Measurements from ENCODE around the gene IMMP2L.
A peak's percentile ranks its signal among the peaks of the same experiment; 100 is the strongest.

Gene IMMP2L

DNA sequence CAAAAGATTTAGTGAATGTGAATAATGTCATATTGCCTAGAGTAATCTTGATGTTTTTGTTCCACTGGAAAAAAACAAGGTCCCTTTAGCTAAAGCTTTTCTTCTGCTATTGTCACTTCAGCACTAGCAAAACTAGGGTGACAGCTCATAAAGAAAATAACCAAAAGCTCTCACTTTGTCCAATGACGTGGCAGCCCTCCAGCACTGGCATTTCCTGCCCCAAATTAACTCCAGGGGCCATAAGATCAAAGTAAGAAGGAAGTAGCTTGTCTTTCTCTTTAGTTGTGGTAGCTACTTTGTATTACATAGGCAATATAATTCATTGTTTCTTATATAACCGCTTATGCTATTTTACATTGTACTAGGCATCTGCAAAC, 424.1 kb downstream of the IMMP2L start:
- DNase-seq = no peak

DNA sequence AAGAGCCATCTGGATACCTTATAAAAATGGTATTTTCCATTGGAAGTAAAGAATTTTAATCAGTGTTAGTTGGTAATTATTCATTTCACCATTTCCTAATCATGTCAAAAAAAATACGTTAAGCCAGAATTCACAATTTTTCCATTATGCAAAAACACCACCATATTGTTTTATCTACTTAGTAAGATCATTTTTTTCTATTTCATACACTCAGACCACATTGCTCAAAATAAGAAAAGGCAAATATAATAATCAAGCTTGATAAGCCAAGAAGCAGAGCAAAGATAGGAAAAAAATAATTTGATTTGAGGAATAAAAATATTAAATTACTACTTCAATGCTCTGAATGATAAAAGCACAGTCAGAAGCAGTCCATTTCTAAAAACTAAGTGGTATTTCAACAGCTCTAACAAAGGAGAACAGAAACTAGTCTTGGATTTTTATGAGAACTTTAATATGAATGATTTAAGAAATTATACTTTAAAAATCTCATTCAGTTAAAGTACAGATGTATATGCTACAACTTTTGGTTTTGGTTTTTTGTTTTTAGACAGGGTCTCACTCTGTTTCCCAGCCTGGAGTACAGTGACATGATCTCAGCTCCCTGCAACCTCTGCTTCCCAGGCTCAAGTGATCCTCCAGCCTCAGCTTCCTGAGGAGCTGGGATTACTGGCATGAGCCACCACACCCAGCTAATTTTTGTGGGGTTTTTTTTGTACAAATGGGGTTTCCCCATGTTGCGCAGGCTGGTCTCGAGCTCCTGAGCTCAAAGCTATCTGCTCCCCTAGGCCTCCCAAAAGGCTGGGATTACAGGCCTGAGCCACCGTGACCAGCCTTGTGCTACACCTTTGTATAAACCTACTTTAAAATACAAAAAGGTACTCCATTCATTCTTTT, 424.7 kb downstream of the IMMP2L start:
- DNase-seq = no peak

DNA sequence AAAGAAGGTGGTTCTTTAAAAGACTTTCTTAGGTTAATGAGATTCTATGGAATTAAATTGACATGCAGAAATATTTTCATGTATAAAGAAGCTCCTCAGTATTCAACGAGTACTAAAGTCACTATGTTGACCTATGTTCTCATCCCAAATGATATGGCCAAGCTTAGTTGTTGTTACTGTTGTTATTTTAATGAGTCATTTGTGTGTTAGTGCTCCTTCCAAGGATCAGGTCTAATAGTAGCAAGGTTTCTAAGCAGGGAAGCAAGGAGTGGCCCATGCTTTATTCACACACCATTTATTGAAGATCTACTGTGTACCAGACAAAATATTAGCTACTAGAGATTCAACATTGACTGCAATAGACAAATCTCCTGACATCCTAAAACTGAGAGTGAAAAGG, 429.5 kb downstream of the IMMP2L start:
- no peak for DNase-seq

DNA sequence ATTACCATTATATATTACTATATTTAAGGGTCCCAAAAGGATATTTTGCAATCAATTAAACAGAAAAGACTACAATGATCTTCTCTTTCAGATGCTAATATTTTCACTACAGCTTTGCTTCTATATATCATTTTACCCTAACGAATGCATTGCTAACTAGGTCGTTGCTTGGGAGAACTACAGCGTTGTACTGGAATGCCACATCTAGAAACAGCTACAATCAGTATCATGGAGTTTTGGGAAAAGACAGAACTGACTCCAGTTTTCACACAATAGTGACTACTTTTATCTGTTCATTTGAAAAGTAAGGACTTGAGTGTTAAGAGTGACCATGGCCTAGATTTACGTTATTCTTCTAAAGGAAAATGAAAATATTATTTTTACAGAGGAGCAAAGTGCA, 432.9 kb downstream of the IMMP2L start:
- DNase-seq = no peak

DNA sequence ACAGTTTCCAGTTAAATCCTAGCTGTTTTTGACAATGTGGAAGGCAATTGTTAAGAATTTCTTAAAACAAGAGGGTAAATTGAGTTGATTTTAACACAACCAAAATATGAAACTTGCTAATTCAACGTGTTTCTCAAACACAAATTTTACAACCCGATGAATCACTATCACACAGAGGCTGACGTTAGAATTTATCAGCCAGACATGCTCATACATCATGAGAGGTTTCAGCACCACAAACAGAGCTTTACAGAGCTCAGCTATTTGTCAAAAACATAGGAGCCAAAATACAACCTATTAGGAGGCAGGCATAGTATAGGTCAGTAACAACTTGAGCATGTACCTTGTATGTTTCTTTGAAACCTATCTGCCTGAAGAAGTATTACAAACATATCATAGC, 435.3 kb downstream of the IMMP2L start:
- DNase-seq = no peak

DNA sequence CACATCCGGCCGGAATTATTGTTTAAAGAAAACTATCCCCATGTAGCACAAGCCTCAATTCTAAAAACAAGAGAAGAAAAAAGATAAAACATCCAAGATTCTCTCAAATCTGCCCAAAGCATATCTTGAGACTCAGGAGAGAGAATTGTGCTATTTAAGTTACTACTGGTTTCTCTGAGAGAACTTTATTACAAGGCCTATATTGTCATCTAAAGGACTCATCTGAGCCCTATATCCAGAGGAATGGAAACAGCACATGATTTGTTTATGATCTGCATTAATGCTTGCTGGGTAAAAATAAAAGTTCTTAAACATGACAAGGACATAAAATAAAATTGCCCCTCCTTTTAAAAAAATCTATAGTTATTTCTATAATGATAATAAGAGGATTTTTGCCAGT, 446.3 kb downstream of the IMMP2L start:
- DNase-seq = no peak

DNA sequence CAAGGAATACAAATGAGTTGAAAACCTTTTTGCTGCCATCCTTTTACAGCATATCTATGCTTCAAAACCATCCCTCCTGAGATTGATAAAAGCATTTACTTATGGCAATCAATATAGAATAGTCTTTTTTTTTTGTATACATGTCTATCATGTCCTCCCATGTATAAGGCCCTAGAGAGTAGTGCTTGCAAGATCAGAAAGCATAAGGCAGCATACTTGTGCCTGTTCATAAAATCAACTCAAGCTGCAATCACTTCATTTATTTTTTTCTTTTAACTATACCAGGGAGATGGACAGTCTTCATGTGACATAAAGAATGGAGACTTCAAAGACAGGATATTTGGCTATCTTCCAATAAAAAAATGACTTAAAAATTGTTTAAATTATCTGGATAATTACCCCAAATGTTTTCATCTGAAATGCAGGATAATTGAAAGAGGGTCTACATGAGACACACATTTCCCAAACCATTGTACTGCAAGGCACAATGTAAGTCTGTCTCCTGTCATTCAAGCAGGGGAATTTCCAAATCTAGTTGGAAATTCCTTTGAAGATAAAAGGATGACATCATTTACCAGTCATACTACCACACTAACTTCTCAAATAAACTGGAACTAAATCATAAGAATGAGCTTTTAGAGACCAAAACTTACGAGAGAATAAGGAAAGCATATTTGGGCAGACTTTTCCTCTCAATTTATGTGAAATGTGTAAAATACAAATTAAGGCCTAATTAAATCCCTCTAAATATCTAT, 448.9 kb downstream of the IMMP2L start:
- DNase-seq = no peak

DNA sequence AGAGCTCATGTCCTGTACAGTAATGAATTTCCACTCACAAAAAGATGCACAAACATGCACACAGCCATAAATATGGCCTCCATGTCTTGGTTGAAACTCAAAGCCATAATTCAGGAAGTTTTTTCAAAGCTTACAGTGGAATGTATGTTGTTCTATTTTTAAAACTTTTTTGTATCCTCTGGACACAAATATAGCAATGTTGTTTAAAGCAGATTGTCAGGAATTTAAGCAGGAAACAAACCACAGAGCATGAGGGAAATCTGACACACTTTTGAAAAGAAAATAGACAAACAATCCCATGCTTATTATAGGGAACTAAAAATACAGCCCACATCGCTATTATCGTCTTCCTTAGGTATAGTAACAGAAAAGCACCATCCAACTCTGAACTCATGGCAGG, 449.9 kb downstream of the IMMP2L start:
- no peak for DNase-seq

DNA sequence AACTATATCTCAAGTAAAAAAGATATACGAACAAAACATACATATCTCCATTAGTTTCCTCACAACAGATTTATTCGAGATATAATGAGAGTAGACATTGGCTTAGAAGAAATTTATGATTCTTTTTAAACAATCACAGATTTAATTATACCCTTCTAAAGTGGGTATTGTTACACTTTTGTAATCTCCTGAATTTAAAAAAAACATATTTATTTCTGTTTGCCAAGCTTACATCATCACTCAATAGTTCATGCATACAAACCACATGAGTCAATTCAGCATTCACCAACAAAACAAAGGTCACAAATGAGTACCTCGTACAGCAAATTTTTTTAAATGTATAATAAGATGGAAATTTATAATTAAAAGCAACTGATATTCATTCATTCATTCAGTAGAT, 453.8 kb downstream of the IMMP2L start:
- DNase-seq = no peak

DNA sequence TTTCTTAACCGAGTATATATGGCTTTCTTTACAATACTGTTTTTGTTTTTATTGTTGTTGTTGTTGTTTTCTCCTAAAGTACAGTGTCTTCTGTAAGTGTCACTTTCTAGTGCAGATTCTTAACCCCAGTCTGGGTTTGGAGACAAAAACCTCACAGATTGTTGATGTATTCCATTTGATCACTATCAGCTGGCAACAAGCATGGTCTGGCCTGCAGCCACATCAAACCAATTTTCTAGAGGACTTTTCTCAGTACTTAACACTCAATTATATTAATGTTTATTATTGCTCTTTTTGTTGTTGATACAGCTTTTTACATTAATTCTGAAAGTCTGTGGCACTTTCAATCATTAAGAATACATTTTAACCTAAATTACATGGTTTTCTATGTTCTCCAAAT, 454.3 kb downstream of the IMMP2L start:
- no peak for DNase-seq

DNA sequence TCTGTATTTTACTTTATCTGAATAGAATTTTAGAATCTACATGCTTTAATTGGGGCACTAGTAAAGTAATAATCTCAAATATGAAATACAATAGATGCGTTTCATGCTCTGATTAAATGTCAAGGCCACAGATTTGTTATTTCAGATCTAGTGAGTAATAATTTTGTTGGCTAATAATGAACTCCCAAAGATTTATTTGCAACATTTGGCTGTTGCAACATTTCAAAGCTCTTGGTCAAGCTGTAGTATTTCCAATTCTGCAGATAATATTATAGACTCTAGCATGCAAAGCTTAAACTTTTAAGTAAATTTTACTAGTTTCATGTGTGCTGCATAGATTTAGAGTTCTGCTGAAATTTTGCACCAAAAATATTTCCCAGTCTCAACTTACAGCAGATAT, 454.7 kb downstream of the IMMP2L start:
- no peak for DNase-seq

DNA sequence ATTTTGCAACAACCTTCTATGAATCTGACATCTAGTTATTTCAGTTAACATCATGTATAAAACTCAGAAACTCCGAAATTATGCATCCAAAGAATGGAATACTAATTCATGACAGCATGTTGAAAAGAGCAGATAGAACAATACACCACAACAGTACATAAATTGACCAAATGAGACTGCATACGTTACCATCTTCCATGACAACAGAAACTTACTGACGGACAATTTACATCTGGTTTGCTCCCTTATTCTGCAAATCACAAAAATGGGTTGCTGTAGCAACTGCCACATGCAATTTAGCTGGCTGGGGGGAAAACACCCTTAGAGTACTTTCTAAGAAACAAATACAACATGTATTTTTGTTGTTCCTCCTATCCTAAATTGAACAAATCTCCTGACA, 457.0 kb downstream of the IMMP2L start:
- DNase-seq = no peak

DNA sequence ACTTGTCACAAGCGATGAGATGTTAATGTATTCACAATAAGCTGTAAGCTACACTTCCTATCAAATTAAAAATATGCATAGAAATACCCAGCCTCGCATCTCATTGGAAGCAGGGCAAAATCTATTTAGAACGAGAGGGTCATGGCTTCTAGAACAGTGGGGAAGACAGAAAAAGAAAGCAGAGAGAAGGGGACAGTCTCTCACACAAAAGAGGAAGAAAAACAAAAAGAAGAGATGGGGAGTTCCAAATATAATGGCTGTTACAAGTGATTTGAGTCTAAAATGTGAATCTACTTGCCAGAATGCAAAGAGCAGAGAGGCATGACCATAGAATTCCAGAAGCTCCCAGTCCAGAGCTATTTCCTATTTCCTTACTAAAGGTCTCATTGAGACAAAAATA, 457.6 kb downstream of the IMMP2L start:
- DNase-seq = no peak

DNA sequence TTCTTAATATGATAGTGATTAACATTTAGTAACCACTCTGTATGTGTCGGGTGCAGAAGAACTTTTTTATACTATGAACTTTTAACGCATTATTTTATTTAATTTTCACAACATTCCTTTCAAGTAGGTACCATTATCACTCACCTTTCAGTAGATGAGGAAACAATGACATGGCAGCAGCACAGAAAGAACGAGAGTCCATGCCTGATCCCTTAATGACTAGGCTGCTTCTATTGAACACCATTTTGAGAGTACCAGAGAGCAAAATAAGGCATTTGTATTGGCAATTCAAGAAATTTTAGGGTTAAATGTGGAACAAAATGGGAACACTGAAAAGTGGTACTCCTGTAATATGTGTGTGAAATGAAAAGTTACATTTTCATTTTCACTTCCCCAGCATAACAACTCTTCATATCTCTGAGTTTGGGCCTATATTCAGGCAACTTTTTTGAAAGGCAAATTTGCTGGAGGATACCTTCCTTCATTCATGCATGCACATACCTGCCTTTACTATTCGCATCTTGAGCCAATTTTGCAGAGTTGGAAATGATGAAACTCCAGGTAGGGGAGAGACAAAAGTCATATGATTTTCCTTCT, 458.5 kb downstream of the IMMP2L start:
- DNase-seq = no peak

DNA sequence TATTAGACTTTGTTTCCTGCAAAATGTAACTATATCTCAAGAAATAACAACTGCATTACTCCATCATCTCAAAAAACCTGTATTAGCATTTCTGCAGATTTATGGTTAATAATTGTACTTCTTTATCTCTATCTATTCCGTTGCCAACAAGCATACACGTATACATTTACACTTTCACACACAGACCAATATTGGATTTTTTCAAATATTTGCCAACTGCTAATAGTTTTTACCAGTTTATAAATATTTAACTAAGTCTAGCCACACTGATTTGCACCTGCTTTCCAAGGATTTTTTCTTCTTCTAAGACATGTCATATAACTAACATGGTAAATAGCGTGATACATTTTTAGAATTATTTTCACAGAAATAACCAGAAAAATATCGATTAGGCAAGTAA, 459.2 kb downstream of the IMMP2L start:
- DNase-seq = no peak

DNA sequence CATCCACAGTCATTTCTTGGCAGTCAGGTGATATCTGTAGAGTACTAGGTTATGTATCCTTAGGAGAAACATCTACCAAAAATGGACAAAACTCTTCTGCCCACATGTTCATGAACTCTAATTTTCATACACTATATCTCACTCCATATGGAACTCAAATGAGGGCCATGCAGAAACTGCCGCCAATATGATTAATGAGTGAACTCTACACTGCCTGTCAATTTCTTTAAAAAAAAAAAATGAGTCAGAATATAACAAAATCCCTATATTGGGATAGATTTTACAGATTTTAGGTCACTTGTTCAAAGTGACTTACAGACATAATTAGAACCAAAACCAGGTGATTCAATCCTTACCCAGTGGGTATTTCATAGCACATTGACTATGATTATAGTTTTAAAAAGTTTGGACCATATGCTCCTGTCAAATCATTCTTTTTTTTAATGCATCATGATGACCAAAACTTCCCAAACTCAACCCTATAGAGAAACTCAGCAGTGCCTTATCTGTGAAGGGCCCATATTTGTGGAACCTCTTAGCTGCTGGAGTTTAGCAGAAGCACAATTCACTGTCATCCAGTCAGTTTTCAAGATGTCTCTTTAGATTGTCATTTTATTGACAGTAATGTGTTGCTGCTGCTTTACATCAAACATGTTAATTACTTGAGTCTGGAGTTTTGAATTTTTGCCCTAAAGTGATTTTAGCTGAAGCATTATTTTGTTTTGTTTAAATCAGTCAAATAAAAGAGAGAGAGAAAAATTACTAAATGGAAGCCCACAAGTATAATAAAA, 460.2 kb downstream of the IMMP2L start:
- DNase-seq = no peak

DNA sequence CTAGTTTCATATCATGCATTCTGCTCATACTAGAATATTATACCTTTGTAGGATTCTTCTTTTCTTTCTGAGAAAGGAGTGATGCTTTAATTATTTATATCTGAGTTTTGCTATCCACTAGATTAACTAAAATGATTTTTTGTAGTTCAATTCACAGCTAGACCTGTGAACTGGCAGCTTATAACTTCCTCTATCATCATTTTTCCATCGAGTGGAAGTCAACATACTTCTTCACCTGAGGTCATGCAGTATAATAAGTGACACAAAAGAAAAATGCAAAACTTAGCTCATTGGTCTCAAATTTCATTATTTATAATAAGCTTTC, 463.4 kb downstream of the IMMP2L start:
- no peak for DNase-seq

DNA sequence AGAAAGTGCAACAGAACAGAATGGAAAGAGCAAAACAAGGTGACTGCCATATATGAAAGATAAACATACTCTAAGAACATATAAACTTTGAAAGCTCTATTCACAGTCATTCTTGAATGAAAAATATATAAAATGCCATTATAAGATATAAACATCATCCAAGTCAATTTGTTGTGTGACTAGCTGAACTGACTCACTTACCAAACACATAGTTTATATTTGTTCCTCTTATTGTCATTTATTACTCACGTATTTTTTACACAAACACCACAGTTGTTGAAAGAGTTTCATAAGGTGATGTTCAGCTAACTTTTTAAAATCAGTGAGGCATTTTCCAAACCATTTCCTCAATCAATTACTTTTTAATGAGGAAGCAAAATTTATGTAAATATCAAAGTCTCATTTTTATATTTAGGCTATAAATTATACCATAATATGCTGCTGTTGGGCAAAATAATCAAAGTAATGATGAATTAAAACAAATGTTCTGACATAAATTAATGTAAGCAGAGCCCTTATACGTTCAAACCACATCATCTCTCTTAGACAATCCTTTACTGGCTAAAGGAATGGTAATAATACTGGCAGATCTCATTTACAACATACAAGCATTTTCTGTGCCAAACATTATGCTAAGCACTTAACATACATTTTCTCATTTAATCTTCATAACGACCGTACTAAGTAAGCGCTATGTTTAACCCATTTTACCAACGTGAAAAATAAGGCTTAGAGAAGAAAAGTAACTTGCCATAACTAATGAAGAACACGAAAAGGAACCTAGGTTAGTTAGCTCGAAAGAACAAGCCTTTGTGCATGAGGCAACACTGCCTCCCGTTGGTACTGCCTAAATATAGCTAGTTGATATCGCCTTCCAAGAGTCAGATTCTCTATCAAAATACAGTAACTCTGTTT, 464.0 kb downstream of the IMMP2L start:
- peak in 1 of 2 experiments; percentile 49 for DNase-seq

DNA sequence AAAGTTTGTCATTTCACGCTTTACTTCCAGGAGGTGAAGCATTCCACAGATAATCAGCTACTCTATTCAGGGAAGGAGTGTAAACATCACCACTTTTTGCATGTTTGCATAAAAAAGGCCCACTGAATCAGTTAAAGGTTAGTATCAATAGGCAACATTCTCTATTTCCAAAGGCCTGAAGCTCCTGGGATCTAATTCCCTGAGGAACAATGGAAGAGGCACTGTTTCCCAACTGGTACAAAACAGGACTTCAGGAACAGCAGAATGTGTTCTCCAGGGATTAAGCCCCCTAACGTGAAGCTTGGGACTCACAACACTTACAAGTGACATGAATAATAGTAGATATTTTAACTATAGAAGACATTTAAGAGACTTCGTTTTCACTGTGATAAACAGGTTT, 465.3 kb downstream of the IMMP2L start:
- DNase-seq = no peak

DNA sequence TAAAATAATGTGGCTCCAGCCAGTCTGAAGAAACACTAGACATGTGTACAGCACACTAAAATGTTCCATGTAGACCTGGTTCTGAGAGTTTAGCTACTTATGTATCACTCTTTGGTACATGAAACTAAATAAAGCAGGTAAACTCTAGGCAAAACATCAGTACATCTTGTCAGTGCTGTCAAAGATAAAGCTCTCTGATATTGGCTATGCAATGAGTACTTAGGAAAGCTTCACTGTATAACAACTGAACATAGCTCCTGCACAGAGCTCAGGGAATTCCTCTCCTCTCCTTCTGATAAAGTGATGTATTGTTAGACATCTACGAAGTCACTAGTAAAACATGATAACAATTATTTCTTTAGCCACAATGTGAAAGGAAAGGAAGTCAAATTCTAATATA, 467.9 kb downstream of the IMMP2L start:
- no peak for DNase-seq

DNA sequence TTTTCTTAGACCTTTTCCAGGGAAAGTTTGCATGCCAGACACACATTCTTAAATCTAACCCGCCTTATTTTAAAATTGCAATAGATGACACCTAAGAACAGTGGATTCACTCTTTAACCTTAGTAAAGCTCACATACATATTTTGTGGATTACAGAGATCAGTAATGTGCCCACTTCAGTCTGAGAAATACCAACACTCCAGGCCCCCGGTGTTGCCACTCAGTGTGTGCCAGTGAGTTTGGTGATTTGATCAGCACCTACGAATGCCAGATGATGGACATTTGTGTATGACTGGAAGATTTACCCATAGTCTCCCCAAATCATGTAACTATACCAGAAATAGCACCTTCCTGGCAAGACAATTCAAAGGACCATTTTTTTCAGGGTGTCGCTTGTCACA, 468.8 kb downstream of the IMMP2L start:
- no peak for DNase-seq

All from cerebellar nuclear complex (tissue), 1 donor.